ENCODE measurements around the gene CDPF1.
"Not testable (repeated sequence)": the region's sequence is repeated elsewhere in the genome, so short reads cannot be mapped to it uniquely, and the experiment has no call there.

CDPF1 gene

DNA sequence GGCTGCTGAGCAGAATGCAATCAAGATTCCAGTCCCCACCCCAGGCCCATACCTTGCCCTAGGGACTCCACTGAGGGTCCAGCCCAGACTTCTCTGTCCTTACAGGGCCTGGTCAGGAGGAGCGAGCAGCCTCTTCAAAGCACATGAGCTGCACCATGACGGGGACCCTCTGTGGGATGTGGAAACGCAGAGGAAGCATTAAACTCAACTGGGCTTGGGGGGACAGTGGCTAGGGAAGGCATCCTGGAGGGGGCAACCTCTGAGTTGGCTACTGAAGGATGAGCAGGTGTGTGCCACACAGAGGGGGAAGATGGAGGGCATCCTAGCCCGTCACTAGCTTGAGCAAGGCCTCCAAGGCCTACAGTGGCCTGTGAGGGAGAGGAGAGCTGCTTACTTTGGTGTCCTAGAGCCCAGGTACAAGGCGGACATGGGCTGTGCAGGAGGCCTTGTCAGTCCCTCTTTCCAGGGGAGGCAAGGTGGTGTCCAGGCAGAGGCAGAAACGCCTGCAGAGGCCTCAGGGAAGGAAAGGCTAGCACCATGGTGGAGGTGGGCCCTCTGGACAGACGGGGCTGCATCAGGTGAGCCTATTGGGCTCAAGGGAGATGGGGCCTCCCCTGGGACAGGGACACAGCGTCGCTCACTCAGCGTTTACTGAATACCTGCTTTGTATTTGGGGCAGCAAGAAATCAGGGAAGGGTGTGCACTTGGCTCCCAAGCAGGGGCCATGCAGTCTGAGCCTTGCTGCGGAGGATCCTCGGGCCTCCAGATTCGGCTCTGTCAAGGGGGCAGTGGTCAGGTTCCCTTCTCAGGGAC lies 32.0 kb upstream of the CDPF1 start:
- no peak for DNase-seq (ENCODE audit: low spot score)

DNA sequence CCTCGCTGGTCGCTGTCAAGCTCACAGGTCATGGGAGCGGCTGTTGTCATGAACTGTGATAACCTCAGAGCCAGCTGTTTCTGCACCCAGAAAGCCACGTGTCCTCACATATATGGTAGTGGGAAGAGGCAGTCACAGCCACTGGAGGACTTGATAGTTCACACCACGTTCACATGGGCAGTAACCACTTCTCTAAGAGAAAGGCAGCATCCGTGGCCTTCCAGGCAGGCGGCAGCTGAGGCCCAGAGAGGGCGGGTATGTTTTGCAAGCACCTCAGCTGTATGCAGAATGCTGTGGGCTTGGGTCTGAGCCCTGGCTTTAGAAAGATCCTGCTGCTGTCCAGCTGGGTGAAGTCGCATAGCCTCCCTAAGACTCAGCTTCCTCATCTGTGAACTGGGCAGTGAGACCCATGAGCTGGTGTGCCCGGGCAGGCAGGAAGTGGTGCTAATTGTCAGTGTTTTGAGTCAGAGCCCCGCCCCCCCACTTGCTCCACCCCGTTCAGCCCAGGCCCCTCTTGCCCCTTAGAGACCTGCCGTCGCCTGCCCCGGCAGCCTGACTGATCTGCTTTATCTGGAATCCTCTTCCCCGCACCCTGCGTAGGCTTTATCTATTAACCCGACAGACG lies 31.0 kb upstream of the CDPF1 start:
- DNase-seq (ENCODE audit: low spot score) = no peak

GRCh38 chr22:46280063-46280817 lies 30.1 kb upstream of the CDPF1 start:
- no peak for DNase-seq (ENCODE audit: low spot score)

GRCh38 chr22:46278656-46279645 lies 28.9 kb upstream of the CDPF1 start:
- no peak for DNase-seq (ENCODE audit: low spot score)

DNA sequence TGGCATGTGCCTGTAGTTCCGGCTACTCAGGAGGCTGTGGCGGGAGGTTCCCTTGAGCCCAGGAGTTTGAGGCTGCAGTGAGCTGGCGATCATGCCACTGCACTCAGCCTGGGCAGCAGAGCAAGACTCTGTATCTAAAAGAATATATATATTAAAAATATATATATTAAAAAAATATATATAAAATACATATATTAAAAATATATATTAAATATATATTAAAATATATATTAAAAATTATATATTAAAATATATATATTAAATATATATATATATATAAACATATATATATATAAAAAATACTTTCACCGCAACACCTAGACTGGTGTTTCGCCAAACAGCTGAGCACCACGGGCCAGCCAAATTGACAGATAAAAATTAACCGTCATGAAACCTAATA lies 26.5 kb upstream of the CDPF1 start:
- DNase-seq (ENCODE audit: low spot score) = no peak

- no peak for DNase-seq (ENCODE audit: low spot score)
These were observed 25.5 kb upstream of the CDPF1 start for GRCh38 chr22:46275455-46276122.

DNA sequence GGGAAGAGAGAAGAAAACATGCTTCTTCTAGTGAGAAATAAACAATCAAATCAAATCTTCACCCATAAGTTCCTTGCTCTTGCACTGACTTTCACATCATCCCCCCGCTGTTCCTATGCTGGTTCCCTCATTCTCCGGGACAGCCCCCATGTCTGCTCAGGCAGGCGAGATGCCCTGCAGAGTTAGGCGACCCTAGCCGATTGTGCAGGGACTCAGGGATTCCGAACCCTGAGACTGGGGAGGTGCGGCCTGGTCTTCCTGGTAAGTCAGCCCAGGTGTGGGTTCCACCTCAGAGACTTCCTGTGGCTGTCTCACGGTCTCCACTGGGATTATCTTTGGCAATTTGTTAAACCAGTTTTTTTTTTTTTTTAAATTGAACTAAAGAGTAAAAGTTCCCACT lies 24.3 kb upstream of the CDPF1 start:
- DNase-seq (ENCODE audit: low spot score) = no peak

DNA sequence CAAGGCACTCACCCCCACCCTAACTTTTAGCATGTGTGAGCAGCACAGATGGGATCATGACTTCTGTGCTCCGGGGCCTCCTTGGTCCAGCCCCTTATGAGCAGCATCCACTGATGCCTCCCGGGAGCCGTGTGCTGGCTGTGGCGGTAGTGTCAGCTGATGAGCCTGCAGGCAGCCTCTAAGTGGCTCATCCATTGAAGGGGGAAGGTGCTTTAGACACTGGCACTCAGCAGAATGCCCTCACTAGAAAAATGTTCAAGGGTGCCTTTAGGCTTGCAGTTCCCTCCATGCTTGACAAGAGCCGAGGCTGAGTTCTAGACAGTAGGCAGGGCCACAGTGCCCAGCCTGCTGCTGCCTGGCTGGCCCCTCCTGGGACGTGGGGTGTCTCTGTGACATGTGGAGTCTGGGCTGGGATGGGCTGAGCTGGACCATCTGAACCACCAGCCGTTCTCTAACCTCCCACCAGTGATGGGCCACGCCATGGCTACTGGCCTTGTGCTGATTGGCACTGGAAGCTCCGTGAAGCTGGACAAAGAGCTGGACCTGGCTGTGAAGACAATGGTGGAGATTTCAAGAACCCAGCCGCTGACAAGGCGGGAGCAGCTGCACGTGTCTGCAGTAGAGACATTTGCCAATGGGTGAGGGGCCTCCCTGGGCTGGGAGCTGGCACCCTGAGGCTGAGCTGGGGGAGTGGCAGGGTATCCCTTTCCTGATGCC lies 23.5 kb upstream of the CDPF1 start:
- no peak for DNase-seq (ENCODE audit: low spot score)

DNA sequence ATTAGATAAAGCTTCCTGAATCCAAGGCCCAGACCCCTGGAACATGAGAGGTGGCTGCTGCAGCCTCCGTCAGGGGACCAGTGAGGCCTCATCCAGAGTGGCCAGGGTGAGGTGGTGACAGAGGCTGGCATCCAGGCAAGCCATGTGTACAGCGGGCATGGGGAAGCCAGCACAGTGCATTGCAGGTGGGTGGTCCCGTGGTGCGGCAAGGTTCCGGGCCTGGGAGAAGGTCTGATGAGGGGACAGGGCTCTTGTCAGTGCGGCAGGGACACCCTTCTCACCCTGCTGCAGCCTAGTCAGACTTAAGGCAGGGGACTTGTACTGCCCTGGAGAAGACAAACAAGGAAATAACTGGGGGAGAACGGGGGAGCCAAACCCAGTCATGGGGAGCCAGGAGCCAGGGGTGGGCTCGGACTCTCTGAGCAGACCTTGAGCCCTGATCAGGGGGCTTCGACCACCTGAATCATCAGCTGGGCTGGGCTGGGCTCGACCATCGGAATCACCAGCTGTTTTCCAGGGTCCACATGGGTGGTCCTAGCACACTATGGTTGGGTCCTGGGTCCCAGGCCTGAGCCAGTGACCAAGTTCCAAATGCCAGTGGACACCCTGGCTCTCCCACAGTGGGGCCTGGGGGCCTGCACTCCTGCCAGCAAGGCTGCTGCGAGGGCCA lies 22.8 kb upstream of the CDPF1 start:
- DNase-seq (ENCODE audit: low spot score) = no peak

- DNase-seq (ENCODE audit: low spot score) = no peak
These were observed 22.1 kb upstream of the CDPF1 start for GRCh38 chr22:46272196-46272595.

DNA sequence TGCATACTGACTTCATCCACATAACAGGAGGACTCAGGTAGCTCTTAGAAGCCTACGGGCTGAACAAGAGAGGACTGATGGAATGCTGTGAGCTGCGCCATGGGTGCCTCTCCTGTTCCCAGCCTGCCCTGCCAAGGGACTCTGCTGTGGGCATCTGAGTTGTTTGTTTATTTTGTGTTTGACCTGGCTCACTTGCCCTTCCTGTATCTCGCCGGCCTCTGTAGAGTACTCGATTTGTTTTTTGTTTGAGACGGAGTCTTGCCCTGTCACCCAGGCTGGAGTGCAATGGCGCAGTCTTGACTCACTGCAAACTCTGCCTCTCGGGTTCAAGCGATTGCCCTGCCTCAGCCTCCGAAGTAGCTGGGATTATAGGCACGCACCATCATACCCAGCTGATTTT lies 19.5 kb upstream of the CDPF1 start:
- DNase-seq (ENCODE audit: low spot score) = no peak

- peak; percentile 42 for DNase-seq (ENCODE audit: low spot score)
These were observed 17.6 kb upstream of the CDPF1 start, which contains the start of gene TTC38 for GRCh38 chr22:46267431-46268279. TTC38 (plus strand) TSS chr22:46268008; CDS start chr22:46268040, 32 bp downstream.

DNA sequence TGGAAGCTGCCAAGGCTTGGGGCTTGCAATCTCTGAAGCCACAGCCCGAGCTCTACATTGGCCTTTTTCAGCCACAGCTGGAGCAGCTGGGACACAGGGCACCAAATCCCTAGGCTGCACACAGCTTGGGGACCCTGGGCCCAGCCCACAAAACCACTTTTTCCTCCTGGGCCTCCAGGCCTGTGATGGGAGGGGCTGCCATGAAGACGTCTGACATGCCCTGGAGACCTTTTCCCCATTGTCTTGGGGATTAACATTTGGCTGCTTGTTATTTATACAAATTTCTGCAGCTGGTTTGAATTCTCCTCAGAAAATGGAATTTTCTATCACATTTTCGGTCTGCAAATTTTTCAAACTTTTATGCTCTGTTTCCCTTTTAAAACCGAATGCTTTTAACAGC lies 15.5 kb upstream of the CDPF1 start:
- not testable (repeated sequence) for DNase-seq (ENCODE audit: low spot score)

DNA sequence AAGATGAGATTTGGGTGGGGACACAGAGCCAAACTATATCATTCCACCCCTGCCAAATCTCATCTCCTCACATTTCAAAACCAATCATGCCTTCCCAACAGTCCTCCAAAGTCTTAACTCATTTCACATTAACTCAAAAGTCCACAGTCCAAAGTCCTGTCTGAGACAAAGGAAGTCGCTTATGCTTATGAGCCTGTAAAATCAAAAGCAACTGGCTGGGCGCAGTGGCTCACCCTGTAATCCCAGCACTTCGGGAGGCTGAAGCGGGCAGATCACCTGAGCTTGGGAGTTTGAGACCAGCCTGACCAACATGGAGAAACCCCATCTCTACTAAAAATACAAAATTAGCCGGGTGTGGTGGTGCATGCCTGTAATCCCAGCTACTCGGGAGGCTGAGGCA lies 14.4 kb upstream of the CDPF1 start:
- DNase-seq (ENCODE audit: low spot score) = not testable (repeated sequence)

- DNase-seq (ENCODE audit: low spot score) = no peak
These were observed 13.1 kb upstream of the CDPF1 start, which contains the start of gene PKDREJ for GRCh38 chr22:46263216-46263590. PKDREJ (minus strand) TSS chr22:46263343; CDS start chr22:46263322, 21 bp downstream.

GRCh38 chr22:46262449-46263215 lies 12.5 kb upstream of the CDPF1 start:
- DNase-seq (ENCODE audit: low spot score) = no peak

GRCh38 chr22:46260038-46260437 lies 9.9 kb upstream of the CDPF1 start:
- no peak for DNase-seq (ENCODE audit: low spot score)

GRCh38 chr22:46259374-46259773 lies 9.3 kb upstream of the CDPF1 start:
- no peak for DNase-seq (ENCODE audit: low spot score)

Measured in CD4-positive, alpha-beta T cell treated with Interleukin-6 at 100 ng/mL for 8 hours (primary cell).